HG02884 (cell line): ENCODE results near the gene CA6.
"Not testable (repeated sequence)": the region's sequence is repeated elsewhere in the genome, so short reads cannot be mapped to it uniquely, and the experiment has no call there.

Experiments
- ATAC-seq: cut with Tn5 transposase; IDR thresholded peaks from one replicate; pipeline ENCODE4 v1.9.1; 2021; ENCODE audit warnings: mild to moderate bottlenecking, moderate library complexity; ENCODE audit not compliant: unreplicated experiment

The CA6 gene

GRCh38 chr1:8945568-8945967 lies at the start of gene CA6:
TSS of gene CA6 (plus strand) at chr1:8945868. CDS start at chr1:8945887, 19 bp downstream.
- ATAC-seq, result no peak

GRCh38 chr1:8896775-8897174 lies 48.9 kb upstream of the CA6 start:
- not testable (repeated sequence) for ATAC-seq

- ATAC-seq, result not testable (repeated sequence)
Observed at GRCh38 chr1:8897505-8897904, 48.2 kb upstream of the CA6 start.

DNA sequence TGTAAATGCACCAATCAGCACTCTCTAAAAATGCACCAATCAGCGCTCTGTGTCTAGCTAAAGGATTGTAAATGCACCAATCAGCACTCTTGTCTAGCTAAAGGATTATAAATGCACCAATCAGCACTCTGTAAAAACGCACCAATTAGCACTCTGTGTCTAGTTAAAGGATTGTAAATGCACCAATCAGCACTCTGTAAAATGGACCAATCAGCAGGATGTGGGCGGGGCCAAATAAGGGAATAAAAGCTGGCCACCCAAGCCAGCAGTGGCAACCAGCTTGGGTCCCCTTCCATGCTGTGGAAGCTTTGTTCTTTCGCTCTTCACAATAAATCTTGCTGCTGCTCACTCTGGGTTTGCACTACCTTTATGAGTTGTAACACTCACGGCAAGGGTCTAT lies 47.2 kb upstream of the CA6 start:
- ATAC-seq, result not testable (repeated sequence)

DNA sequence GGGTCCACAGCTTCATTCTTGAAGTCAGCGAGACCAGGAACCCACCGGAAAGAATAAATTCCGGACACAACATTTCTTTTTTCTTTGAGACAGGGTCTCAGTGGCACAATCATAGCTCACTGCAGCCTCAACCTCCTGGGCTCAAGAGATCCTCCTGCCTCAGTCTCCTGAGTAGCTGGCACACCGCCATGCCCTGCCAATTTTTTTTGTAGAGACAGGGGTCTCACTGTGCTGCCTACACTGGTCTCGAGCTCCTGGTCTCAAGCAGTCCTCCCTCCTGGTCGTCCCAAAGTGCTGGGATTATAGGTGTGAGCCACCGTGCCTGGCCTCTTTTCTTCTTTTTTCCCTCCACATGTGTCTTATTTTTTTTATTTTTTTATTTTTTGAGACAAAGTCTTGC lies 46.6 kb upstream of the CA6 start:
- ATAC-seq, result no peak

DNA sequence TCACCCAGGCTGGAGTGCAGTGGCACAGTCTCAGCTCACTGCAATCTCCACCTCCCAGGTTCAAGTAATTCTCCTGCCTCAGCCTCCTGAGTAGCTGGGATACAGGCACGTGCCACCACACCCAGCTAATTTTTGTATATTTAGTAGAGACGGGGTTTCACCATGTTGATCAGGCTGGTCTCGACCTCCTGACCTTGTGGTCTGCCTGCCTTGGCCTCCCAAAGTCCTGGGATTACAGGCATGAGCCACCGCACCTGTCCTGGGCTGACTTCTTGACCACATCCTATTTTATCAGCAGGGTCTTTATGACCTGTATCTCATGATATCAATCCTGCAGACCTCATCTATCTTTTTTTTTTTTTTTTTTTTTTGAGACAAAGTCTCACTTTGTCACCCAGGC lies 45.0 kb upstream of the CA6 start:
- ATAC-seq, result not testable (repeated sequence)

DNA sequence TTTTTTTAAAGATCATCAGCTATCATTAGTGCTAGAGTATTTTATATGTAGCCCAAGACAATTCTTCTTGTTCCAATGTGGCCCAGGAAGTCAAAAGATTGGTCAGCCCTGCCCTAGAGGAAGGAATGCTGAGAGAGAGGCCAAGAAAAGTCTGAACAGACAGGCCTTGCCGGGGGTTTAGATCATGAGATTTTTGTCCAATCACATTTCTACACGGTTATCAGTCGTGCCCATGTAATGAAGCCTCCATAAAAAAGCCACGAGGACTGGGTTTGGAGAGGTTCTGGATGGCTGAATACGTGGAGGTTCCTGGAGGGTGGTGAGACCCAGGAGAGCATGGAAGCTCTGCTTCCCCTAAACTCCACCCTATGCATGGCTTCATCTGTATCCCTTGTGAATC lies 42.9 kb upstream of the CA6 start:
- ATAC-seq, result no peak

- ATAC-seq, result no peak
Observed at GRCh38 chr1:8903410-8903809, 42.3 kb upstream of the CA6 start.

DNA sequence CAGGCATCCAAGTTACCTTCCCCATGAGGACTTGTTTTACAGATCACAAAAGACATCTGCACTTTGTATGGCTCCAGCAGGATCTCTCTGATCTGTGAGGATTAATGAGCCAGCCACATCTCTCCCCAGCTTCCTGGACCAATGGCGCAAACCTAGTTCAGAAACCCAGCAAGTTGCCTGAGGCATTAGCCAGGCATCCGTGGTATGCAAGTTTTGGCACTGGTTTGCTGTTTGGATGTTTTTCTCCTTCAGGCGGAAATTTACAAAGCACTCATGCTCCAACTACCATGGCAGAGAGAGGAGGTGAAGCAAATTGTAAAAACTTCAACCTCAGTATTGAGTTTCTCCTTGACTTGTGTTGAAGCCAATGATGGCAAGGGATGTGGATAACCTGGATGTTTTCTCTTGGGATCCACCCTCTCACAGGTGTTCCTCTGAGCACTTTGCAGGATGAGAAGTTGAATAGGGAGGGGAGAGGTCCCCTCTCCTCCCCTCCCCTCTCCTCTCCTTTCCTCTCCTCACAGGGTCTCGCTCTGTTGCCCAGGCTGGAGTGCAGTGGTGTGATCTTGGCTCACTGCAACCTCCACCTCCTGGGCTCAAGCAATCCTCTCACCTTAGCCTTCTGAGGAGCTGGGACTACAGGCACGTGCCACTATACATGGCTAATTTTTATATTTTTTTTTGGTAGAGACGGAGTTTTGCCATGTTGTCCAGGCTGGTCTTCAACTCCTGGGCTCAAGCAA lies 41.6 kb upstream of the CA6 start:
- ATAC-seq, result no peak

DNA sequence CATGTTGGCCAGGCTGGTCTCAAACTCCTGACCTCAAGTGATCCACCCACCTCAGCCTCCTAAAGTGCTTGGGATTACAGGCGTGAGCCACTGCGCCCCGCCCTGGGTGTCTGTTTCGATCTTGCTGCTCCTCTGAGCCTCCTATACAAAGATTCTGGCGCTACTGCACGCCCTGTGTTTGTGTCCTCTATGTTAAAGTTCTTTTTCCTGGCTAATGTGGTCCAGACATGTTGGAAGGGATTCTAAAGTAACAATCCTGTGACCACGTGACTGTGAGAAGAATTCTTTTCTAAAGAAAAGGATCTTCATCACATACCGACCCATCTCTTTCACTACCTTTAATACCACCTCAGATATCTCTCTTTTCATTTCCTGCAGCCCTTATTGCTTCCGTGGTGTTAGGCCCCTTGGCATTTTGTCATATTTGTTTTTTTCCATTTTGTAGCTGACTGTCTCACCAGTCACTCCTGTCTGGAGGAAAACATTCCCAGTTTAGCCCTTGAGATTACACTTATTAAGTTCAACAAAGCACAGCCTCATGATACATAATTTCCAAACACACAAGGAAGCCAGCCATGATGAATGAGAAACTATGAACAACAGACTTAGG lies 40.0 kb upstream of the CA6 start:
- ATAC-seq, result no peak

- ATAC-seq, result no peak
Observed at GRCh38 chr1:8908388-8909151, 37.1 kb upstream of the CA6 start.

GRCh38 chr1:8910331-8910730 lies 35.3 kb upstream of the CA6 start:
- ATAC-seq, result no peak

- no peak for ATAC-seq
Observed at GRCh38 chr1:8910914-8911313, 34.8 kb upstream of the CA6 start.

GRCh38 chr1:8911416-8912309 lies 34.0 kb upstream of the CA6 start:
- no peak for ATAC-seq

GRCh38 chr1:8913457-8913856 lies 32.2 kb upstream of the CA6 start:
- ATAC-seq, result no peak

DNA sequence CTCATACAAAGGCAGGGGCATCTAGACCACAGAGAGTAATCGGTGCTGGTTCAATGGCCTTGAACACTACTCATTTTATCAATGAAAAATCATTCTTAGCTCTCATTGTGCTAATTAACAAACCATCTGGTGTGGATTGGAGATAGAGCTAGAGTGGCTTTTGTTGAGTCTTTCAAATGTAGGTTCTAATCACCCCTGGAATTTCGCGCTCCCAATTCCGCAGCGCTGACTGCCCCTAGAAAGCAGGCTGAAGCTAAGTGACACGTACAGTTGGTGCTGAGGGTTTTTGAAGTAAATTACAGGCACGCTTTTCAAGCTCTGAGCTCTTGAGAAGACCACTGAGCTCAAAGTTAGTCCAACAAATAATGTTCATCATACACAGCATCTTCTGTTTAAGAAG lies 31.2 kb upstream of the CA6 start:
- ATAC-seq, result no peak

GRCh38 chr1:8915446-8915845 lies 30.2 kb upstream of the CA6 start:
- no peak for ATAC-seq

DNA sequence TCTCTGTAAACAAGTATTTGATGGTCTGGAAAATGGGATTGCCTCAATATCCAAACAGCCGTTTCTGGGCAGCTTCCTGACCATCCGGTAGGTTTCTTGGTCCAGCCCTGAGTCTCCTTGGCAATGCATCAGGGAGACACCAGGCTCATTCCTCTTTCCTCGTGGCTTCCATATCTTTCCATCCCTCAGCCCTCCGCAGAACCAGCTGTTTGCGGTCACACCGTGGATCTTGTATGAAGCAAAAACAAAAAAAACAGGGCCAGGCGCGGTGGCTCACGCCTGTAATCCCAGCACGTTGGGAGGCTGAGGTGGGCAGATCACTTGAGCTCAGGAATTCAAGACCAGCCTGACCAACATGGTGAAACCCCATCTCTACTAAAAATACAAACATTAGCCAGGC lies 28.1 kb upstream of the CA6 start:
- not testable (repeated sequence) for ATAC-seq

GRCh38 chr1:8922962-8923361 lies 22.7 kb upstream of the CA6 start:
- ATAC-seq, result no peak

GRCh38 chr1:8925406-8925805 lies 20.3 kb upstream of the CA6 start:
- no peak for ATAC-seq

- no peak for ATAC-seq
Observed at GRCh38 chr1:8925960-8926359, 19.7 kb upstream of the CA6 start.
